GM12891 (cell line): ENCODE measurements around the gene FAM227A.

Experiments used
- POLR2A ChIP-seq: IDR thresholded peaks from 2 replicates; pipeline ENCODE4 v1.6.1; 2011; ENCODE audit warnings: low read depth, low read length, control low read depth
- POLR2AphosphoS5 ChIP-seq: IDR thresholded peaks from 2 replicates; pipeline ENCODE4 v1.6.1; 2011; ENCODE audit warnings: low read depth, low read length, control low read depth
- SPI1 ChIP-seq: IDR thresholded peaks from 2 replicates; pipeline ENCODE4 v1.6.1; 2011; ENCODE audit warnings: low read depth, low read length, control low read depth
- TAF1 ChIP-seq: IDR thresholded peaks from 2 replicates; pipeline ENCODE4 v1.6.1; 2011; ENCODE audit warnings: low read depth, low read length, control low read depth

DNA sequence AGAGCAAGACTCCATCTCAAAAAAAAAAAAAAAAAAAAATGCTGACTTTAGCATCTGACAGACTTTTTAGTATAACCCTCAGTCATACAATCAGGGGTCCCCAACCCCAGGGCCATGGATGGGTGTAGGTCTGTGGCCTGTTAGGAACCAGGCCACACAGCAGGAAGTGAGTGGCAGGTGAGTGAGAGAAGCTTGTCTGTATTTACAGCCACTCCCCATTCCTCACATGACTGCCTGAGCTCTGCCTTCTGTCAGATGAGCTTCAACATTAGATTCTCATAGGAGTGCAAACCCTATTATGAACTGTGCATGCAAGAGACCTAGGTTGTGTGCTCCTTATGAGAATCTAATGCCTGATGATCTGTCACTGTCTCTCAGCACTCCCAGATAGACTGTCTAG is 3.3 kb downstream of the FAM227A start:
- TF ChIP-seq POLR2AphosphoS5 (no peak), SPI1 (no peak), TAF1 (no peak), POLR2A (no peak)
